GM12864 (cell line): ENCODE results near the gene CERKL.

Source experiments
- DNase-seq: peaks from one replicate; pipeline ENCODE4 v3.0.0-alpha.2; 2011; ENCODE audit warnings: low read depth
- H3K4me3 ChIP-seq: 2 replicates; pipeline ENCODE4 v1.5.1; 2011; ENCODE audit warnings: mild to moderate bottlenecking, low read depth, low read length, control low read depth
- TF ChIP-seq, protein P1 (sequence below): IDR thresholded peaks from 2 replicates; pipeline ENCODE4 v1.5.1; 2011; ENCODE audit warnings: low read depth, mild to moderate bottlenecking, moderate library complexity, low read length, control low read depth, inconsistent platforms; ENCODE audit errors: missing control alignments

The CERKL gene

DNA sequence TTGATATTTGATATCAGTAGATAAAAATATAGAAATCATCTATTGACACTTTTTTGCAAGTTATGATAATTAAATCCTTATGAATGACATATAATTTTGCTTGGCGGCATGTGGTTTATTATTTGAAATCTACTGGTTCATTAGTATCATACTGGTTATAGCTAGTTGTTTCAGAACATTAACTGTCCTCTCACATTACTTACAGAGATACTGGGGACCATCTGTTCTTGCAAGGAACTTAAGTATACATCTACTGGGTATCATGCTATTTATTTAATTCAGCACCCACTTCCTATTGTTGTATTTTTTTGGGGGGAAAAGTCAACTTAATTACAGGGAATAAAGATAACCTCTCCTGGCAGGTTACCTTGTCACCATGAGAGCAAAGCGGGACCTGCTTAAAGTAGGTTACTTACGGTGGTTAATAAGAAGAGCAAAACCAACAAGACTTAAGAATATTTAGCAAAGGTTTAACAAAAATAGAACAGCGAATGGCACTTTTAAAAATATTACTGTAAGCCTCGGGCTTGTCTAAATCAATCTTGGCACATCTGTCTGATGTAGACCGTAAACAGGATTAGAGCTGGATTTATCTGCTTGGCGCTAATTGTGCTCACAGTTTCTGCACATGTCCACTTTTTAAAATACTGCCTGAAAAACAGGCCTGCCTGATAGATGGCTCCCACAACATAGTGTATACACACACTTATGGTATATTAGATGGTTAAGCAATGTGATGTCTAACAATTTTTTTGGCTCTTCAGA is 41.8 kb downstream of the CERKL start:
- no peak overlapping the region for H3K4me3 ChIP-seq
- TF ChIP-seq, protein P1, sequence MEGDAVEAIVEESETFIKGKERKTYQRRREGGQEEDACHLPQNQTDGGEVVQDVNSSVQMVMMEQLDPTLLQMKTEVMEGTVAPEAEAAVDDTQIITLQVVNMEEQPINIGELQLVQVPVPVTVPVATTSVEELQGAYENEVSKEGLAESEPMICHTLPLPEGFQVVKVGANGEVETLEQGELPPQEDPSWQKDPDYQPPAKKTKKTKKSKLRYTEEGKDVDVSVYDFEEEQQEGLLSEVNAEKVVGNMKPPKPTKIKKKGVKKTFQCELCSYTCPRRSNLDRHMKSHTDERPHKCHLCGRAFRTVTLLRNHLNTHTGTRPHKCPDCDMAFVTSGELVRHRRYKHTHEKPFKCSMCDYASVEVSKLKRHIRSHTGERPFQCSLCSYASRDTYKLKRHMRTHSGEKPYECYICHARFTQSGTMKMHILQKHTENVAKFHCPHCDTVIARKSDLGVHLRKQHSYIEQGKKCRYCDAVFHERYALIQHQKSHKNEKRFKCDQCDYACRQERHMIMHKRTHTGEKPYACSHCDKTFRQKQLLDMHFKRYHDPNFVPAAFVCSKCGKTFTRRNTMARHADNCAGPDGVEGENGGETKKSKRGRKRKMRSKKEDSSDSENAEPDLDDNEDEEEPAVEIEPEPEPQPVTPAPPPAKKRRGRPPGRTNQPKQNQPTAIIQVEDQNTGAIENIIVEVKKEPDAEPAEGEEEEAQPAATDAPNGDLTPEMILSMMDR = no peak
- no peak for DNase-seq

DNA sequence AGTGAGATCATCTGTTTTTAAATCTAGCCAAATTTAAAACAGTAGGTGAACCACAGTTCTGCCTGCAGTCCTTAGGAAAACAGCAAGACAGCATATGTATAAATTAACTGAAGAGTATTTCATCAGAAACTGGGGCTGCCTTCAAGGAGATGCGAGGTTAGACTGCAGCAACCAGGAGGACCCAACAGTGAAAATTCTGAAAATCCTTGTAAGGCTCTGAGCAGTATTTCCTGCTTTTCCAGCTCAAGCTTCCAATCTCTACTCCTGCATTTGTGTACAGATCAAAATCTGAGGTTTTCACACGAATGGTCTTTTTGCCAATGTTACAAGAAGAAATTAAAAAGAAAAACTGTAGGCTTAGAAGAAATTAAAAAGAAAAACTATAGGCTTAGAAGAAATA is 43.7 kb downstream of the CERKL start:
- DNase-seq = no peak
- TF ChIP-seq, protein P1 = no peak

DNA sequence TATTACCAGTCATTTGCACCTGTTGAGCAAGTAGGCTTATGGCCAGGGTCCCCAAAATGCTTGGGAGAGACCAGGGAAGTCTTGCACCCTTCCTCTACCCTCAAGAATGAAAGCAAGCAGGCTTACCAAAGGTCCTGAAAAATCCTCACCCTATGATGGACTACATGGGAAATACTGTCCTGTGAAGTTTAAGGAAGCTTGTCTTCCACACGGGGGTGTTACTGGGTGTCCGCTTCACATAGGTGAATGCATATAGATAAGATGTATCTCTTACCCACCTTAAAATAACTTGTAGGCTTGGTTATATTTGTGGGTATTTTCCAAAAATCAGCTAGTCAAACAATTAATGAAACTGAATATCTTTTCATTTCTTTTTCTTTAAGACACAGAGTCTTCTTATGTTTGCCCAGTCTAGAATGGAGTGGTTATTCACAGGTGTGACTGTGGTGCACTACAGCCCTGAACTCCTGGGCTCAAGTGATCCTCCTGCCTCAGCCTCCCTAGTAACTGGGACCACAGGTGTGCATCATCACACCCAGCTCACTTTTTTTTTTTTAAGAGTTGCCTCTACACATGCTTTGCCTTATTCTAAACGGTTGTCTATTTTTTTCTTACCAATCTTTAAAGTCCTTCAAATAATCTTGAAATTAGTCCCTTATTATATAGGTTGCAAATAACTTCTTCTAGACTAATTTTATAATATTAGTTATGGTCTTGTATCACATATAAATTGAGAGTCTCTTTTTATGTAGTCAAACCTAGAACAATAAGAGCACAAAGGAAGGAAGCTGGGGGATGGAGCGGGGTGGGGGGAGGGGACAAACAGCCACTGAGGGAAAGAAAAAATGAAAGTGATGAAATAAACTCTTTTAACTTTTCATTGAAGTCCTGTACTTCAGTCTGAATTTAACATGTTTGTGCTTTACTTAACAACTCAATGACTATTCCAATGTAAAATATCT is 49.0 kb downstream of the CERKL start:
- no peak for DNase-seq
- no peak overlapping the region for H3K4me3 ChIP-seq
- TF ChIP-seq, protein P1 = no peak

More for the DNA sequence above, 43.7 kb downstream of the CERKL start:
- no peak overlapping the region for H3K4me3 ChIP-seq

DNA sequence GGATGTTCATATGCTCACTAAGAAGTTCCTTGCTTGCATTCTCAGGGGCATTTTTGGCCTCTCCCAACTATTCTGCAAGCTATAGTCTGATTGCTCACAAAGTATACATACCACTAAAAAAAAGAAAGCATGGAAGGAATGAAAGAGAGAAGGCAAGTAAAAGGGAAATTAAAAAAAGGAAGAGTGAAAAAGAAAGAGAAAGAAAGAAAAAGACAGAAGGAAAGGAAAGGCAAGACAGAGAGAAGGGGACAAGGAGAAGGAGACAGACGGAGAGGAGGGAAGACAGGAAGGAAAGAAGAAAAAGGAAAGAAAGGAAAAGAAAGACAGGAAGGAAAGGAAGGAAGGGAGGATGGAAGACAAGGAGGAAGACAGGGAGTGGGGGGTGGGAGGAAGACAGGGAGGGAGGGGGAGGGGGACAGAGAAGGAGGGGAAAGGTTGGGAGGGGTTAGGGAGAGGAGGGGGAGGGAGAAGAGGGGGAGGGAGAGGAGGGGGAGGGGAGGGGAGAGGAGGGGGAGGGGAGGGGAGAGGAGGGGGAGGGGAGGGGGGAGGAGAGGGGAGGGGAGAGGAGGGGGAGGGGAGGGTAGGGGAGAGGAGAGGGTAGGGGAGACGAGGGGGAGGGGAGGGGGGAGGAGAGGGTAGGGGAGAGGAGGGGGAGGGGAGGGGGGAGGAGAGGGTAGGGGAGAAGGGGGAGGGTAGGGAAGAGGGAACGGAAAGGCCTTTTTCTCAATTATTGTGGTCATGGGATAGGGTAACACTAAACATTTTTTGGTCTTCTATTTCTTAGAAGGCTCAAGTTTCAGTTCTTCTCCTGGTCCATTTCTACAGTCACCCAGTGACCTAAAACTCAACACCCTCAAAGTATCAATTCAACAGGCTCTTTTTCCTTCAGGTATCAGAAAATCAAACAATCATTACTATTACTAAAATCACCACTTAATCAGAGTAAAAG is 50.7 kb downstream of the CERKL start:
- no peak for DNase-seq
- TF ChIP-seq, protein P1 = no peak
- H3K4me3 ChIP-seq = no peak overlapping the region

DNA sequence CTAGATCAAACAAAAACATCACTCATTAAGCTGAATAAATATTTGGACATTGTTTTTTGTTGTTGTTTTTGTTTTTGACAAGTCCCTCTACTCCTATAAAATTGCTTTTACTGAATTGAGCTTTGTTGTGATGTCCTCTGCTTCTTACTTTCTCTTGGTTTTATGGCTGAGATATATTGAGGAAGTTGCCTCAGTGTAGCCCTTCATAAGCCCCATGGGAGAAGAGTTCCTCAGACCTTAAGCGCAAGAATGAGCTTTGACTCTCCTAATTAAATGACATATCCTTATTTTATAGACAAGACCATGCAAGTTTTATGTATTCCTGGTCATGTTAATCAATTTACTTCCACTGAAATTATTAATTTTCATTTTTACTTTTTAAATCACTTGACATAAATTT is 54.9 kb downstream of the CERKL start:
- no peak overlapping the region for H3K4me3 ChIP-seq
- DNase-seq = no peak
- TF ChIP-seq, protein P1 = no peak

DNA sequence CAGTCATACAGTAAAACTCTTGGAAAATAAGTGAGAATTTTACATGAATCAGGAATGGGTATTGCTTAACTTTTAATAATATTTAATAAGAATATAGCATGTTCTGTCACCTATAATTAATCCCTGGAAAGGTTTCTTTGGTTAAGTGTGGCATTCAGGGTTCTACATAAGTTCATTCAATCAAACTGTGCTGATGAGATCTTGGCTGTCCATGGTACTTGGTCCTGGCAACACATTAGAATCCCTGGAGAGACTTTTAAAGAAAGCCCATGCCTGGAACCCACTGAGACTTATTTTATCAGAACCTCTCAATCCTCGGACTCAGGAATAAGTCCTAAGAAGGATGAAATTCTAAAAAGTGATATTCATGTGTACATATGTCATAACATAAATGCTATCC is 60.3 kb downstream of the CERKL start:
- TF ChIP-seq, protein P1 = no peak
- DNase-seq = no peak
- no peak overlapping the region for H3K4me3 ChIP-seq
